ENCODE measurements around the gene FTMT.
"Not testable (repeated sequence)": the region's sequence is repeated elsewhere in the genome, so short reads cannot be mapped to it uniquely, and the experiment has no call there.

FTMT gene

GRCh38 chr5:121851643-121852574 is at the start of gene FTMT:
Gene FTMT (plus strand): TSS chr5:121851882. CDS start chr5:121851964, 82 bp downstream.
- no peak for DNase-seq (ENCODE audit: low read depth)

GRCh38 chr5:121805251-121805650 is 46.4 kb upstream of the FTMT start:
- not testable (repeated sequence) for DNase-seq (ENCODE audit: low read depth)

GRCh38 chr5:121805911-121806310 is 45.8 kb upstream of the FTMT start:
- no peak for DNase-seq (ENCODE audit: low read depth)

- no peak for DNase-seq (ENCODE audit: low read depth)
These were observed 35.5 kb upstream of the FTMT start for GRCh38 chr5:121816164-121816563.

- DNase-seq (ENCODE audit: low read depth), result no peak
These were observed 31.9 kb upstream of the FTMT start for GRCh38 chr5:121819682-121820261.

- no peak for DNase-seq (ENCODE audit: low read depth)
These were observed 18.1 kb upstream of the FTMT start for GRCh38 chr5:121833617-121834016.

- no peak for DNase-seq (ENCODE audit: low read depth)
These were observed 17.7 kb upstream of the FTMT start for GRCh38 chr5:121834021-121834420.

- no peak for DNase-seq (ENCODE audit: low read depth)
These were observed 9.8 kb upstream of the FTMT start for GRCh38 chr5:121841892-121842291.

GRCh38 chr5:121850272-121850671 is 1.4 kb upstream of the FTMT start:
- no peak for DNase-seq (ENCODE audit: low read depth)

- DNase-seq (ENCODE audit: low read depth), result no peak
These were observed 2.2 kb downstream of the FTMT start for GRCh38 chr5:121853850-121854249.

GRCh38 chr5:121862801-121863200 is 11.1 kb downstream of the FTMT start:
- DNase-seq (ENCODE audit: low read depth), result no peak

- DNase-seq (ENCODE audit: low read depth), result no peak
These were observed 12.1 kb downstream of the FTMT start for GRCh38 chr5:121863753-121864285.

- no peak for DNase-seq (ENCODE audit: low read depth)
These were observed 15.7 kb downstream of the FTMT start for GRCh38 chr5:121867403-121867802.

- DNase-seq (ENCODE audit: low read depth), result no peak
These were observed 18.8 kb downstream of the FTMT start for GRCh38 chr5:121870489-121870888.

GRCh38 chr5:121872856-121873255 is 21.2 kb downstream of the FTMT start:
- no peak for DNase-seq (ENCODE audit: low read depth)

GRCh38 chr5:121873409-121873808 is 21.7 kb downstream of the FTMT start:
- DNase-seq (ENCODE audit: low read depth), result no peak

GRCh38 chr5:121885630-121886029 is 33.9 kb downstream of the FTMT start:
- no peak for DNase-seq (ENCODE audit: low read depth)

- DNase-seq (ENCODE audit: low read depth), result no peak
These were observed 36.0 kb downstream of the FTMT start for GRCh38 chr5:121887727-121888126.

- no peak for DNase-seq (ENCODE audit: low read depth)
These were observed 38.7 kb downstream of the FTMT start for GRCh38 chr5:121890297-121890858.

- no peak for DNase-seq (ENCODE audit: low read depth)
These were observed 45.7 kb downstream of the FTMT start for GRCh38 chr5:121897341-121897740.

GRCh38 chr5:121899346-121899745 is 47.7 kb downstream of the FTMT start:
- DNase-seq (ENCODE audit: low read depth), result no peak

Measured in CMK (cell line).